ENCODE data around the gene ZNHIT6. TPM values are rescaled to one million over a fixed set of nuclear protein-coding genes. Genes with fewer than 3 reads are reported as not detected.

The ZNHIT6 gene
- total RNA-seq, 2 experiments from 2014 or later: 22.4 to 23.9 TPM

DNA sequence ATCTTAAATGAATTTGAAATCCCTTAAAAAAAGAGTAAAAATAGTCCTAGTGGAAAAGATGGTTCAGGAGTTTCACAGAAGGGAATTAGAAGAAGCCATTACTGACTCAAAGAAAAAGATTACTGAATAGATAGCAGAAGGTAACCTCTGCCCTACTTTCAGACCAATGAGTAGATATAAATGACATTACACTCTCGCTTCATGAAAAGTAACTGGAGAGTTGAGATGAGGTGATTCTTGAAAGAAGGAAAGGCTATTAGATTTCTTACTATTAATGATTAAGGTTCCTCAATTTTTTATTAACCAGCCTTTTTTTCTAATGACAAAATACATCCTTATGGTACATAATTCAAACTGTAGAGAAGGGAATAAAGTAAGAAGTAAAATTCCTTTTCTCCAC lies 99.4 kb downstream of the ZNHIT6 start:
- H3K4me3 Mint-ChIP-seq: no peak overlapping the region
- no peaks in the 10 kb centered on the region for H3K9me3 Mint-ChIP-seq
- ATAC-seq: no peak
- no peak for DNase-seq
- H3K36me3 Mint-ChIP-seq (ENCODE audit: low read depth): no peaks in the 10 kb centered on the region
- TF ChIP-seq, protein P1, sequence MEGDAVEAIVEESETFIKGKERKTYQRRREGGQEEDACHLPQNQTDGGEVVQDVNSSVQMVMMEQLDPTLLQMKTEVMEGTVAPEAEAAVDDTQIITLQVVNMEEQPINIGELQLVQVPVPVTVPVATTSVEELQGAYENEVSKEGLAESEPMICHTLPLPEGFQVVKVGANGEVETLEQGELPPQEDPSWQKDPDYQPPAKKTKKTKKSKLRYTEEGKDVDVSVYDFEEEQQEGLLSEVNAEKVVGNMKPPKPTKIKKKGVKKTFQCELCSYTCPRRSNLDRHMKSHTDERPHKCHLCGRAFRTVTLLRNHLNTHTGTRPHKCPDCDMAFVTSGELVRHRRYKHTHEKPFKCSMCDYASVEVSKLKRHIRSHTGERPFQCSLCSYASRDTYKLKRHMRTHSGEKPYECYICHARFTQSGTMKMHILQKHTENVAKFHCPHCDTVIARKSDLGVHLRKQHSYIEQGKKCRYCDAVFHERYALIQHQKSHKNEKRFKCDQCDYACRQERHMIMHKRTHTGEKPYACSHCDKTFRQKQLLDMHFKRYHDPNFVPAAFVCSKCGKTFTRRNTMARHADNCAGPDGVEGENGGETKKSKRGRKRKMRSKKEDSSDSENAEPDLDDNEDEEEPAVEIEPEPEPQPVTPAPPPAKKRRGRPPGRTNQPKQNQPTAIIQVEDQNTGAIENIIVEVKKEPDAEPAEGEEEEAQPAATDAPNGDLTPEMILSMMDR (IDR thresholded peaks at IDR 0.05): no peak
- ChIA-PET POLR2A (no interaction called here), CTCF (interaction anchor here (1.0 kb wide), 1 partner anchor 100 kb away, joined by 3 read pairs; no protein-coding TSS in a partner anchor)
- intact Hi-C loops (cut with micrococcal nuclease): no loop called here
- H3K27me3 Mint-ChIP-seq: no peaks in the 10 kb centered on the region
- H3K27ac Mint-ChIP-seq: no peak overlapping the region
- no peaks in the 10 kb centered on the region for H3K4me1 Mint-ChIP-seq (ENCODE audit: low read depth)

DNA sequence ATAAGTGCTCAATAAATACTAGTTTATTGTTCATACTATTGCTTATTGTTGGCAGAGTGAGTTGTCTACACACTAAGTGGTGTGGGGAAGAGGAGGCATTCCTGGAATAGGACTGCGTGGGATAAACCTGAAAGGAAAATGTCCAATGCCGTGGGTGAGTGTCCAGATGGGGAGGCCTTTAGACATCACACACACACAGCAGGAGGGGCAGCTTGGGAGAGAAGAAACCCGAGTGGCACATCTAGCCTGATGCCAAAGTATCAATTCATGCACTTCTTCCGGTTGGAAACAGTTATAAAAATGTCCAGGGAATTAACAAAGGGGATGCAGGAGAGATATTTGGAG lies 100.3 kb downstream of the ZNHIT6 start:
- DNase-seq: no peak
- Mint-ChIP-seq H3K27ac (no peak overlapping the region), H3K27me3 (no peaks in the 10 kb centered on the region), H3K36me3 (ENCODE audit: low read depth) (no peaks in the 10 kb centered on the region), H3K4me1 (ENCODE audit: low read depth) (no peaks in the 10 kb centered on the region), H3K4me3 (no peak overlapping the region), H3K9me3 (no peaks in the 10 kb centered on the region)
- no peak for ATAC-seq
- TF ChIP-seq, protein P1 (IDR thresholded peaks at IDR 0.05): no peak
- POLR2A ChIA-PET: no interaction called here
- intact Hi-C loops (cut with micrococcal nuclease): no loop called here
- CTCF ChIA-PET: interaction anchor here (1.0 kb wide), 1 partner anchor 101 kb away, joined by 3 read pairs; no protein-coding TSS in a partner anchor

DNA sequence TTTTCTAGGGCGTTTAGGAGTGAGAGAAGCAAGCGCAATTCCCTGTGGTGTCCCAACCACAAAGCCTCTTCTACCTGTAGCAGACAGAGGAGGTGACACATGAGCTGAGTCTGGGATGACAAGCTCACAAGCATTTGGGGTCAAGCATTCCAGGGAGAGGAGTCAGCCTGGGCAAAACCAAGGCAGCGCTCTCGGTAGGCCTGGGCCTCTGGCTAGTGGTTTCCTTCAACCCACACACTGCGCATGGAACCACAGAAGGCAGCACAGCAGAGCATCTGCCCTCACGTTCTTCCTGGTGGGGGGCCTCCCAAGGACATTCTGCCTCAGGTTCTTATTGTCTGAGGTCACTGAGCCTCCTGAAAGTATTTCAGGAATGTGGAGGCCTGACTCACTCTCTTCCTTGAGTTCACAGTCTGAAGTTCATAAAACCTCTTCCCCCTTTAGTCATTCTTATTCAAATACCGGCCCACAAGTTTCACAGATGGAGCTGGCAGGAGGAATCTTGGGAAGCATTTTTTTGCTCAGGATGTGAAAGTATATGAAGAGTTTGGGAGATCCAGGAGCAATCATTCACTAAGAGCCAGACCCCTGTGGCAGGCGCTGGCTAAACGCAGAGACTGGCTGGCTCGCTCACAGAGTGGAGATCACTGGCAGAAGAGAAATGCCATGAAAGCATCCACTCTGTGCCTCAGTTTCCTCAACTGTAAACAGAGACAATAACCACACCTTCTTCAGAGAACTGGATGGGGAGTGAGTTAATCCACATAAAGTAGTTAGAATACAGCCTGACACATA lies 100.9 kb downstream of the ZNHIT6 start:
- Mint-ChIP-seq H3K4me3 (no peak overlapping the region), H3K27me3 (no peaks in the 10 kb centered on the region), H3K4me1 (ENCODE audit: low read depth) (no peaks in the 10 kb centered on the region), H3K27ac (no peak overlapping the region), H3K36me3 (ENCODE audit: low read depth) (no peaks in the 10 kb centered on the region), H3K9me3 (no peaks in the 10 kb centered on the region)
- CTCF ChIA-PET: no interaction called here
- POLR2A ChIA-PET: no interaction called here
- intact Hi-C loops (cut with micrococcal nuclease): no loop called here
- ATAC-seq: no peak
- DNase-seq: no peak
- TF ChIP-seq, protein P1 (IDR thresholded peaks at IDR 0.05): no peak

DNA sequence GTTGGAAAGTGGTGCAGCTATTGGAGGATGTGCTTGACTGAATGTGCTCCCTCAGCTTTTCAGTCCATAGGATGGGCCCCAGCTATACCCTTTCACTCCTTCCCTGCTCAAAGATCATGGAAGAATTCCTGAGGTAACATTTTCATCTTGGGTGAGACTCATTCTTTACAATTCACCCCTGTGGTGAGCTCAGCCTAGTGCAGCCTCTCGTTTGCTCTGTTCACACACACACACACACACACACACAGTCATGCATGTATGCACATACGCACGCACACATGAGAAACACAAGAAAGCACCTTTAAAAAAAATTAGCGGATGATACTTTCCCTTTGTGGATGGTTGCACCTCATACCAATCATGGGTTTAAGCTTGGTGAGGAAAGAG lies 101.8 kb downstream of the ZNHIT6 start:
- intact Hi-C loops (cut with micrococcal nuclease): no loop called here
- H3K27me3 Mint-ChIP-seq: no peaks in the 10 kb centered on the region
- no peak overlapping the region for H3K4me3 Mint-ChIP-seq
- ATAC-seq (no peak), DNase-seq (no peak)
- ChIA-PET POLR2A (no interaction called here), CTCF (no interaction called here)
- H3K9me3 Mint-ChIP-seq: no peaks in the 10 kb centered on the region
- H3K4me1 Mint-ChIP-seq (ENCODE audit: low read depth): no peaks in the 10 kb centered on the region
- TF ChIP-seq, protein P1 (IDR thresholded peaks at IDR 0.05): no peak
- no peaks in the 10 kb centered on the region for H3K36me3 Mint-ChIP-seq (ENCODE audit: low read depth)
- H3K27ac Mint-ChIP-seq: no peak overlapping the region

DNA sequence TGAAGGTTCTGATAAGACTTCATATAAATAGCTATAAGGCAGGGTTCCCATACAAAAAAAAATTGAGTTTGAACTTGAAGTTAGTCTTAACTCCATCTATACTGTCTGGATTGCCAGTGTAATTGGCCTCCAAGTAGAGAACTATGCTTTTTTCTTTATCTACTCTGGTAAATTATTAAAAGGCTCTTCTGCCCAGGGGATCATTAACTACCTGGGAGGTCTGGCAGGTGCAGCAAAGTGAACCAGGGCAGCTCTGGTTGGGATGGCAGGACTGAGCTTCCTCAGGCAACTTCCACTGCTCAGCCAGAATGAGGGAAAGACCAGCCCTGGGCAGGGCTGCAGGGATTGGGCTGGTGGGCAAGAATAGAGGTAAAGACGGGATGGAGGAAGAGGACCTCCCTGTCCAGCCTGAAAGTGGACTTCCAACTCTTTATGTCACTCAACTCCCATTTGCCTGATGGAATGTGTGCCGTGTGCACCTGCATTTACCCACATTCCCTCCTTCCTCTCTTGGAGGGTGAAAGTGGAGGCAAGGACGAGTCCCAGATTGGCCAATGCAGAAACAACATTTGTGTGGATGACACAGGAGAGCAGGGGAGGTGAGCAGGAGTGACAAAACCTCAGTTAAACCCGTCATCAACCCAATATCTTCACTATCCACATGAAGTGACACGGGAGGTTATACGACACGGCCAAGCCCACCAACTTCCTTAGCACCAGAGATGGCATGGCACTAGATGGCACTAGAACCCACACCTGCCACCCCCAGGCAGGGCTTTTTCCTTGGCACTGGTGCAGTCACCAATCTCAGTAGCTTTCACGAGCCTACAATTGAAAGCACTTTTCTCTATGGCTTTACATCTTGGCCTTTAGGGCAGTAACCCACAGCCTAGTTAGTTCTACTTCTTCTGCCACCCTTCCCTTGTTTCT lies 102.5 kb downstream of the ZNHIT6 start:
- TF ChIP-seq, protein P1 (IDR thresholded peaks at IDR 0.05): no peak
- Mint-ChIP-seq H3K4me3 (no peak overlapping the region), H3K4me1 (ENCODE audit: low read depth) (no peaks in the 10 kb centered on the region), H3K9me3 (no peaks in the 10 kb centered on the region), H3K27ac (no peak overlapping the region), H3K27me3 (no peaks in the 10 kb centered on the region), H3K36me3 (ENCODE audit: low read depth) (no peaks in the 10 kb centered on the region)
- ATAC-seq: no peak
- CTCF ChIA-PET: no interaction called here
- no peak for DNase-seq
- POLR2A ChIA-PET: no interaction called here
- intact Hi-C loops (cut with micrococcal nuclease): no loop called here
